H9 (cell line): ENCODE measurements around the gene PHF21A. TPM values are rescaled to one million over a fixed set of nuclear protein-coding genes. Genes with fewer than 3 reads are reported as not detected.

ENCODE experiments used
- DNase-seq: peaks from one replicate; pipeline ENCODE4 v3.0.0-alpha.2; 2017
- H2AFZ ChIP-seq: one replicate; pipeline ENCODE4 v1.6.1; 2013; ENCODE audit warnings: mild to moderate bottlenecking, low read length, control low read depth, moderate library complexity
- H2AK5ac ChIP-seq: 2 replicates; pipeline ENCODE4 v1.6.1; 2013; ENCODE audit warnings: low read length, control low read depth, mixed read lengths; ENCODE audit not compliant: insufficient read length
- H2BK120ac ChIP-seq: one replicate; pipeline ENCODE4 v1.6.1; 2013; ENCODE audit warnings: low read depth, mild to moderate bottlenecking, low read length, control low read depth, inconsistent platforms; ENCODE audit not compliant: poor library complexity, severe bottlenecking
- H2BK12ac ChIP-seq: 2 replicates; pipeline ENCODE4 v1.6.1; 2013; ENCODE audit warnings: low read length, control low read depth, mixed read lengths, low read depth; ENCODE audit not compliant: insufficient read length
- H2BK15ac ChIP-seq: 2 replicates; pipeline ENCODE4 v1.6.1; 2013; ENCODE audit warnings: low read depth, low read length, control low read depth
- H2BK20ac ChIP-seq: one replicate; pipeline ENCODE4 v1.6.1; 2013; ENCODE audit warnings: low read depth, mild to moderate bottlenecking, low read length, control low read depth, inconsistent platforms; ENCODE audit not compliant: poor library complexity, severe bottlenecking
- H2BK5ac ChIP-seq: 2 replicates; pipeline ENCODE4 v1.6.1; 2013; ENCODE audit warnings: low read length, control low read depth, mixed read lengths; ENCODE audit not compliant: insufficient read length
- H3K14ac ChIP-seq: 2 replicates; pipeline ENCODE4 v1.6.1; 2013; ENCODE audit warnings: low read length, control low read depth; ENCODE audit not compliant: insufficient read depth
- H3K18ac ChIP-seq: 2 replicates; pipeline ENCODE4 v1.6.1; 2013; ENCODE audit warnings: low read depth, mild to moderate bottlenecking, mixed read lengths, low read length, control low read depth; ENCODE audit not compliant: insufficient read length
- H3K23ac ChIP-seq: 2 replicates; pipeline ENCODE4 v1.6.1; 2013; ENCODE audit warnings: low read length, control low read depth, mixed read lengths, low read depth; ENCODE audit not compliant: insufficient read length
- H3K23me2 ChIP-seq: 2 replicates; pipeline ENCODE4 v1.6.1; 2013; ENCODE audit warnings: low read depth, mild to moderate bottlenecking, mixed read lengths, low read length, control low read depth; ENCODE audit not compliant: insufficient read length, poor library complexity, severe bottlenecking
- H3K27ac ChIP-seq: 2 replicates; pipeline ENCODE4 v1.5.1; 2013; ENCODE audit warnings: low read length, control low read depth, mixed read lengths, low read depth; ENCODE audit not compliant: insufficient read length
- H3K27me3 ChIP-seq: 2 replicates; pipeline ENCODE4 v1.6.1; 2013; ENCODE audit warnings: low read length, control low read depth, inconsistent platforms; ENCODE audit not compliant: insufficient read depth
- H3K4ac ChIP-seq: 2 replicates; pipeline ENCODE4 v1.6.1; 2013; ENCODE audit warnings: low read depth, mild to moderate bottlenecking, control low read depth, inconsistent platforms, low read length, moderate library complexity
- H3K4me1 ChIP-seq: 2 replicates; pipeline ENCODE4 v1.6.1; 2013; ENCODE audit warnings: low read length, control low read depth, inconsistent platforms; ENCODE audit not compliant: insufficient read depth
- H3K4me2 ChIP-seq: 2 replicates; pipeline ENCODE4 v1.6.1; 2013; ENCODE audit warnings: low read length, control low read depth, mixed read lengths; ENCODE audit not compliant: insufficient read length, insufficient read depth
- H3K56ac ChIP-seq: 2 replicates; pipeline ENCODE4 v1.6.1; 2013; ENCODE audit warnings: low read depth, mild to moderate bottlenecking, mixed read lengths, low read length, control low read depth; ENCODE audit not compliant: insufficient read length
- H3K79me1 ChIP-seq: 2 replicates; pipeline ENCODE4 v1.6.1; 2013; ENCODE audit warnings: low read depth, mild to moderate bottlenecking, moderate library complexity, low read length, control low read depth, inconsistent platforms; ENCODE audit not compliant: insufficient read depth, poor library complexity, severe bottlenecking
- H3K79me2 ChIP-seq: 2 replicates; pipeline ENCODE4 v1.6.1; 2013; ENCODE audit warnings: low read length, control low read depth, inconsistent platforms; ENCODE audit not compliant: insufficient read depth
- H3K9ac ChIP-seq: 2 replicates; pipeline ENCODE4 v1.6.1; 2013; ENCODE audit warnings: low read length, control low read depth, mixed read lengths; ENCODE audit not compliant: insufficient read length; ENCODE audit errors: extremely low read depth
- H3K9me3 ChIP-seq: one replicate; pipeline ENCODE4 v1.6.1; 2013; ENCODE audit warnings: low read depth, low read length, inconsistent platforms; ENCODE audit not compliant: control insufficient read depth
- H3T11ph ChIP-seq: one replicate; pipeline ENCODE4 v1.6.1; 2013; ENCODE audit warnings: mild to moderate bottlenecking, low read length, control low read depth, inconsistent platforms
- H4K20me1 ChIP-seq: one replicate; pipeline ENCODE4 v1.6.1; 2013; ENCODE audit not compliant: control insufficient read depth, insufficient read length, insufficient read depth
- H4K5ac ChIP-seq: 2 replicates; pipeline ENCODE4 v1.6.1; 2013; ENCODE audit warnings: low read depth, mild to moderate bottlenecking, mixed read lengths, low read length, control low read depth; ENCODE audit not compliant: insufficient read length
- H4K8ac ChIP-seq: replicated peaks from 2 replicates; pipeline ENCODE4 v1.6.1; 2013; ENCODE audit warnings: low read length, control low read depth, mixed read lengths, low read depth; ENCODE audit not compliant: insufficient read length
- H4K91ac ChIP-seq: 2 replicates; pipeline ENCODE4 v1.6.1; 2013; ENCODE audit warnings: low read depth, mild to moderate bottlenecking, moderate library complexity, mixed read lengths, low read length, control low read depth; ENCODE audit not compliant: insufficient read length
- H3K27ac Mint-ChIP-seq, 3 experiments: 2 replicates in 2 of 3; 3 replicates in 1 of 3; pipeline ENCODE4 v1.8.0; 2020 to 2021; ENCODE audit warnings: mixed read lengths in 3 of 3, mild to moderate bottlenecking in 1 of 3, moderate library complexity in 1 of 3
- H3K27me3 Mint-ChIP-seq: 2 replicates; pipeline ENCODE4 v1.8.0; 2021; ENCODE audit warnings: low read depth, mild to moderate bottlenecking, moderate library complexity, mixed read lengths
- H3K36me3 Mint-ChIP-seq, 3 experiments: 2 replicates in 2 of 3; 3 replicates in 1 of 3; pipeline ENCODE4 v1.8.0; 2020 to 2021; ENCODE audit warnings: low read depth in 3 of 3, mixed read lengths in 3 of 3; ENCODE audit not compliant: insufficient read depth in 1 of 3
- H3K4me1 Mint-ChIP-seq, 2 experiments: 2 replicates each; pipeline ENCODE4 v1.8.0; 2020; ENCODE audit warnings: mixed read lengths in 2 of 2
- H3K4me3 Mint-ChIP-seq, 2 experiments: 2 replicates in 1 of 2; 3 replicates in 1 of 2; pipeline ENCODE4 v1.8.0; 2020 to 2021; ENCODE audit warnings: mild to moderate bottlenecking in 2 of 2, mixed read lengths in 2 of 2, moderate library complexity in 1 of 2
- H3K9me3 Mint-ChIP-seq, 2 experiments: 2 replicates in 1 of 2; 3 replicates in 1 of 2; pipeline ENCODE4 v1.8.0; 2020; ENCODE audit warnings: mild to moderate bottlenecking in 2 of 2, mixed read lengths in 2 of 2, moderate library complexity in 1 of 2
- WGBS: extraction: QIAGEN DNeasy Blood & Tissue Kit; methylation state at CpG from one replicate; pipeline ENCODE4 v1.1.7; 2013; ENCODE audit warnings: missing lambda C conversion rate, low lambda C conversion rate, mixed read lengths; ENCODE audit not compliant: insufficient read length; ENCODE audit errors: extremely low coverage; 5-methylcytosine and 5-hydroxymethylcytosine counted together
- total RNA-seq: library from RNA; stranded (reverse); gene quantifications from 2 replicates; pipeline ENCODE4 v1.2.1, GENCODE V29; 2021
- TF ChIP-seq, protein P1 (sequence below): fragments of 200-600 bp; sonication (generic); conservative IDR thresholded peaks from 3 replicates; pipeline ENCODE4 v1.8.0; 2021; ENCODE audit warnings: antibody characterized with exemption, mild to moderate bottlenecking

Gene PHF21A
- total RNA-seq, 1 experiment from 2014 or later = 33.8 TPM

DNA sequence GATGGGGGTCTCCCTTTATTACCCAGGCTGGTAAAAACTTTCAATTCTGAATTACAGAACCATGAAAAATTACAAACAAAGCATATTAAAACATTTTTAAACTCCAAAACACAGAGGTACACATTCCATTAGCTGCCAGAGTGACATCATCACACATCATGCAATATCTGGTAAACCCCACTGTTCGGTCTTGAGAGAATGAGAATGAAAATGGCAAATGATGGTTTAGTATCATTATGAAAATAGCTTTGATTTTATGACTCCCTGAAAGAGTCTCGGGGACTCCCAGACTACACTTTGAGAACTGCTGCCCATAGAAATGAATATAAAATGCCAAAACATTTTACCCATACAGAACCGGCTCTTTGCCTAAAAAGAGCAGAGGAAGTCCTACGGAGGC is 180.0 kb downstream of the PHF21A start:
- Histone ChIP-seq H3K18ac (no peak overlapping the region), H3K23ac (no peak overlapping the region), H2AK5ac (no peak overlapping the region), H3K9ac (no peak overlapping the region), H4K91ac (no peak overlapping the region), H3K4me1 (0 out of 2 replicates have a peak, but pooled peaks cover 2% of the 10 kb centered on the region), H3K27me3 (no peaks in the 10 kb centered on the region), H3K27ac (no peak overlapping the region), H3K23me2 (no peaks in the 10 kb centered on the region), H2BK120ac (no peak overlapping the region), H2AFZ (no peak overlapping the region), H3K79me2 (no peaks in the 10 kb centered on the region), H3K4ac (no peak overlapping the region), H2BK15ac (no peak overlapping the region), H4K8ac (no peak overlapping the region), H2BK20ac (no peak overlapping the region), H3K14ac (no peak overlapping the region), H4K5ac (no peak overlapping the region), H4K20me1 (no peaks in the 10 kb centered on the region), H3K79me1 (no peaks in the 10 kb centered on the region), H2BK12ac (no peak overlapping the region), H3T11ph (no peak overlapping the region), H2BK5ac (no peak overlapping the region), H3K4me2 (no peak overlapping the region), H3K9me3 (no peaks in the 10 kb centered on the region), H3K56ac (no peak overlapping the region)
- no CpG with 5 or more reads among the region's 4 CpGs for WGBS
- Mint-ChIP-seq H3K4me1 (peaks cover 10 to 14% of the 10 kb centered on the region in 2 experiments), H3K36me3 (peaks cover 4 to 33% (median 21%) of the 10 kb centered on the region in 3 experiments; a peak in 5 of 7 replicates), H3K27me3 (no peaks in the 10 kb centered on the region), H3K27ac (peak overlapping the region in 1 of 3 experiments; percentile 22; a peak in 1 of 7 replicates), H3K4me3 (no peak overlapping the region), H3K9me3 (no peaks in the 10 kb centered on the region)
- DNase-seq = no peak
- TF ChIP-seq, protein P1, sequence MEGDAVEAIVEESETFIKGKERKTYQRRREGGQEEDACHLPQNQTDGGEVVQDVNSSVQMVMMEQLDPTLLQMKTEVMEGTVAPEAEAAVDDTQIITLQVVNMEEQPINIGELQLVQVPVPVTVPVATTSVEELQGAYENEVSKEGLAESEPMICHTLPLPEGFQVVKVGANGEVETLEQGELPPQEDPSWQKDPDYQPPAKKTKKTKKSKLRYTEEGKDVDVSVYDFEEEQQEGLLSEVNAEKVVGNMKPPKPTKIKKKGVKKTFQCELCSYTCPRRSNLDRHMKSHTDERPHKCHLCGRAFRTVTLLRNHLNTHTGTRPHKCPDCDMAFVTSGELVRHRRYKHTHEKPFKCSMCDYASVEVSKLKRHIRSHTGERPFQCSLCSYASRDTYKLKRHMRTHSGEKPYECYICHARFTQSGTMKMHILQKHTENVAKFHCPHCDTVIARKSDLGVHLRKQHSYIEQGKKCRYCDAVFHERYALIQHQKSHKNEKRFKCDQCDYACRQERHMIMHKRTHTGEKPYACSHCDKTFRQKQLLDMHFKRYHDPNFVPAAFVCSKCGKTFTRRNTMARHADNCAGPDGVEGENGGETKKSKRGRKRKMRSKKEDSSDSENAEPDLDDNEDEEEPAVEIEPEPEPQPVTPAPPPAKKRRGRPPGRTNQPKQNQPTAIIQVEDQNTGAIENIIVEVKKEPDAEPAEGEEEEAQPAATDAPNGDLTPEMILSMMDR = no peak
